Measurements from ENCODE around the gene TMEM106C. TPM values are rescaled to one million over a fixed set of nuclear protein-coding genes. Genes with fewer than 3 reads are reported as not detected.

TMEM106C gene
- total and polyA plus RNA-seq, 10 of the 15 experiments (the other 5 are each of a cell fraction or from before 2014, with no cell fraction given): 90.2 to 280 (median 161) TPM

DNA sequence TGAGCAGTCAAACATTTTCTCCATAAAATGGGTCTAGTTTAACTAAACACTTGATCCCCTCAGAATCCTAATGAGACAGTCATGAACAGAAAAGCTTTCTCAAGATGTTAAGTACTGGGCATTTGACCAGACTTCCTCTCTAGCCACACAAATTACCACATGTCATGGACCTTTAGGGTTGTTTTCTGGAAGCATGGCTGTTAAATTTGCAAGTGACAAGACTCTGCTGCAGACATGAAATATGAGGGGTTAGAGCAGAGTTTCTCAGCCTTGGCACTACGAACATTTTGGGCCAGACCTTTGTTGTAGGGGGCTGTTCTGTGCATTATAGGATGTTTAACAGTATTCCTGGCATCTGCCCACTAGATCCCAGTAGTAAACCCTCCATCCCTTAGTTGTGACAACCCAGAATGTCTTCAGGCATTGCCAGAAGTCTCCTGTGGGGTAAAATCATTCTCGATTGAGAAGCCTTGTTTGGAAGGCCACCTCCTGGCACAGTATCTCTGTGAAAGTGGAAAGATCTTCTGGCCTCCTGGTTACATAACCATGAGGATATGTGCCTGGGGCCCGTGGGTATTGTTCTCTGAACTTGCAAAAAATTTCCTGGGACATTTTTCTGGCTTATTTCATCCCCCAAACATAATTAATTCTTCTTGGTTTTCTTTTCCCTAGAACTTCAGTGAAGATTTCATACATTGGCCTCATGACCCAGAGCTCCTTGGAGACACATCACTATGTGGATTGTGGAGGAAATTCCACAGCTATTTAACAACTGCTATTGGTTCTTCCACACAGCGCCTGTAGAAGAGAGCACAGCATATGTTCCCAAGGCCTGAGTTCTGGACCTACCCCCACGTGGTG is 4.3 kb downstream of the TMEM106C start:
- ChIA-PET POLR2A (no interaction called here), SMC1A (ENCODE audit: uncharacterized antibody, unreplicated experiment) (interaction anchor here (0.6 to 2.2 kb wide), 2 partner anchors 9 to 130 kb away, joined by 3 to 4 read pairs; no protein-coding TSS in a partner anchor), RAD21 (ENCODE audit: unreplicated experiment) (no interaction called here), CTCF (interaction anchor here (1.0 to 2.2 kb wide), 4 partner anchors 18 to 706 kb away, joined by 3 to 7 read pairs (median 6); no protein-coding TSS in a partner anchor)
- Histone ChIP-seq H3K4me3 (no peak overlapping the region), H4K20me1 (ENCODE audit: control insufficient read depth, insufficient read depth) (no peaks in the 10 kb centered on the region; the same call in 1 of the 2 replicates), H3K9ac (ENCODE audit: control insufficient read depth, insufficient read depth, low read length) (no peak overlapping the region), H3K9me3 (replicated peaks; ENCODE audit: control insufficient read depth, insufficient read depth, low read length) (no peaks in the 10 kb centered on the region), H3K79me2 (ENCODE audit: control insufficient read depth, insufficient read depth, low read length) (peaks cover 6% of the 10 kb centered on the region), H3K27ac (ENCODE audit: control insufficient read depth, insufficient read depth) (no peak overlapping the region), H3K4me2 (ENCODE audit: control insufficient read depth, insufficient read depth) (no peak overlapping the region), H3K36me3 (ENCODE audit: control insufficient read depth in 2 of 2, insufficient read depth in 2 of 2, low read length in 1 of 2) (peaks cover 0 to 12% of the 10 kb centered on the region in 2 experiments; a peak in 2 of 4 replicates), H3K27me3 (replicated peaks in 1 of 2; ENCODE audit: control insufficient read depth in 2 of 2, insufficient read depth in 2 of 2, low read length in 1 of 2) (no peaks in the 10 kb centered on the region), H2AFZ (ENCODE audit: control insufficient read depth, low read depth, low read length) (no peak overlapping the region), H3K4me1 (ENCODE audit: control insufficient read depth, insufficient read depth, low read length) (peaks cover 3% of the 10 kb centered on the region)
- DNase-seq (ENCODE audit: low read depth, low spot score): no peak
- BruUV-seq (replicated peaks): no TSS peak
- intact Hi-C loops (cut with micrococcal nuclease; ENCODE audit: unreplicated experiment): no loop called here
- WGBS (ENCODE audit: insufficient coverage, insufficient replicate concordance, low lambda C conversion rate, missing lambda C conversion rate): 62% methylated on average over 5 of the region's 5 CpGs
- in situ Hi-C loops (cut with MboI): loop anchor here (5.0 kb wide), 1 partner anchor 195 kb away; no protein-coding TSS in a partner anchor
- no peak for TF ChIP-seq GABPA (IDR thresholded peaks at IDR 0.05; ENCODE audit: low read depth)
- TF ChIP-seq IKZF2 (IDR thresholded peaks at IDR 0.05): no peak
- no peak for TF ChIP-seq DPF2 (IDR thresholded peaks at IDR 0.05)
- TF ChIP-seq ZBED1 (IDR thresholded peaks at IDR 0.05; ENCODE audit: borderline replicate concordance): no peak
- no peak for TF ChIP-seq NR2C2 (IDR thresholded peaks at IDR 0.05; ENCODE audit: borderline replicate concordance, control insufficient read depth, insufficient read length, low read depth)
- TF ChIP-seq NFIC (IDR thresholded peaks at IDR 0.05; ENCODE audit: low read depth, low read length): no peak
- TF ChIP-seq, protein P1, sequence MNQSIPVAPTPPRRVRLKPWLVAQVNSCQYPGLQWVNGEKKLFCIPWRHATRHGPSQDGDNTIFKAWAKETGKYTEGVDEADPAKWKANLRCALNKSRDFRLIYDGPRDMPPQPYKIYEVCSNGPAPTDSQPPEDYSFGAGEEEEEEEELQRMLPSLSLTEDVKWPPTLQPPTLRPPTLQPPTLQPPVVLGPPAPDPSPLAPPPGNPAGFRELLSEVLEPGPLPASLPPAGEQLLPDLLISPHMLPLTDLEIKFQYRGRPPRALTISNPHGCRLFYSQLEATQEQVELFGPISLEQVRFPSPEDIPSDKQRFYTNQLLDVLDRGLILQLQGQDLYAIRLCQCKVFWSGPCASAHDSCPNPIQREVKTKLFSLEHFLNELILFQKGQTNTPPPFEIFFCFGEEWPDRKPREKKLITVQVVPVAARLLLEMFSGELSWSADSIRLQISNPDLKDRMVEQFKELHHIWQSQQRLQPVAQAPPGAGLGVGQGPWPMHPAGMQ (IDR thresholded peaks at IDR 0.05; ENCODE audit: borderline replicate concordance): no peak
- TF ChIP-seq TCF12 (IDR thresholded peaks at IDR 0.05; ENCODE audit: low read depth, low read length): no peak
- no peak for TF ChIP-seq SP1 (IDR thresholded peaks at IDR 0.05; ENCODE audit: low read depth, low read length)
- no peak for TF ChIP-seq SREBF1 (IDR thresholded peaks at IDR 0.05; ENCODE audit: low read length)
- TF ChIP-seq CEBPB (IDR thresholded peaks at IDR 0.05; ENCODE audit: borderline replicate concordance in 1 of 2, low read depth in 2 of 2, low read length in 2 of 2): no peak
- TF ChIP-seq SPI1 (IDR thresholded peaks at IDR 0.05; ENCODE audit: borderline replicate concordance, insufficient read depth, low read depth, low read length): no peak
- TF ChIP-seq ZBTB4 (CRISPR knock-in tag; IDR thresholded peaks at IDR 0.05): no peak
- no peak for TF ChIP-seq HDAC6 (IDR thresholded peaks at IDR 0.05; ENCODE audit: unreplicated experiment)
- no peak for TF ChIP-seq TCF7 (IDR thresholded peaks at IDR 0.05; ENCODE audit: borderline replicate concordance)
- TF ChIP-seq JUNB (IDR thresholded peaks at IDR 0.05): no peak
- TF ChIP-seq SMARCA5 (IDR thresholded peaks at IDR 0.05): no peak
- TF ChIP-seq, protein P2, sequence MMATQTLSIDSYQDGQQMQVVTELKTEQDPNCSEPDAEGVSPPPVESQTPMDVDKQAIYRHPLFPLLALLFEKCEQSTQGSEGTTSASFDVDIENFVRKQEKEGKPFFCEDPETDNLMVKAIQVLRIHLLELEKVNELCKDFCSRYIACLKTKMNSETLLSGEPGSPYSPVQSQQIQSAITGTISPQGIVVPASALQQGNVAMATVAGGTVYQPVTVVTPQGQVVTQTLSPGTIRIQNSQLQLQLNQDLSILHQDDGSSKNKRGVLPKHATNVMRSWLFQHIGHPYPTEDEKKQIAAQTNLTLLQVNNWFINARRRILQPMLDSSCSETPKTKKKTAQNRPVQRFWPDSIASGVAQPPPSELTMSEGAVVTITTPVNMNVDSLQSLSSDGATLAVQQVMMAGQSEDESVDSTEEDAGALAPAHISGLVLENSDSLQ (IDR thresholded peaks at IDR 0.05): no peak
- TF ChIP-seq NFXL1 (IDR thresholded peaks at IDR 0.05; ENCODE audit: borderline replicate concordance): no peak
- ATAC-seq: no peak
- FAIRE-seq: no peak

Measured in GM12878 (cell line).